ENCODE measurements around the gene TH. TPM values are rescaled to one million over a fixed set of nuclear protein-coding genes. Genes with fewer than 3 reads are reported as not detected.

The TH gene
- total RNA-seq, 1 donor from 2014 or later = not detected

GRCh38 chr11:2149864-2150847, 21.5 kb downstream of the TH start:
- ATAC-seq (no peak), DNase-seq (no peak)
- no peak for TF ChIP-seq CTCF (IDR thresholded peaks at IDR 0.05)
- no peaks in the 10 kb centered on the region for H3K36me3 ChIP-seq
- intact Hi-C loops (cut with DNase I) = loop anchor here (5.0 kb wide), 1 partner anchor 458 kb away; no protein-coding TSS in a partner anchor
- peaks cover 58% of the 10 kb centered on the region for H3K27me3 ChIP-seq
- H3K4me1 ChIP-seq = peaks cover 5% of the 10 kb centered on the region
- H3K27ac ChIP-seq = no peak overlapping the region
- H3K4me3 ChIP-seq = no peak overlapping the region
- H3K9me3 ChIP-seq = no peaks in the 10 kb centered on the region

GRCh38 chr11:2149460-2149859, 22.2 kb downstream of the TH start:
- DNase-seq (no peak), ATAC-seq (no peak)
- peaks cover 5% of the 10 kb centered on the region for H3K4me1 ChIP-seq
- H3K27ac ChIP-seq = no peak overlapping the region
- peaks cover 65% of the 10 kb centered on the region for H3K27me3 ChIP-seq
- no peak for TF ChIP-seq CTCF (IDR thresholded peaks at IDR 0.05)
- H3K9me3 ChIP-seq = no peaks in the 10 kb centered on the region
- intact Hi-C loops (cut with DNase I) = no loop called here
- H3K36me3 ChIP-seq = no peaks in the 10 kb centered on the region
- H3K4me3 ChIP-seq = no peak overlapping the region

GRCh38 chr11:2148595-2148994, 23.0 kb downstream of the TH start:
- intact Hi-C loops (cut with DNase I) = no loop called here
- ATAC-seq (no peak), DNase-seq (no peak)
- Histone ChIP-seq H3K27ac (no peak overlapping the region), H3K36me3 (no peaks in the 10 kb centered on the region), H3K4me1 (peaks cover 5% of the 10 kb centered on the region), H3K9me3 (no peaks in the 10 kb centered on the region), H3K27me3 (peaks cover 74% of the 10 kb centered on the region), H3K4me3 (no peak overlapping the region)
- TF ChIP-seq CTCF (IDR thresholded peaks at IDR 0.05) = no peak

- Histone ChIP-seq H3K36me3 (no peaks in the 10 kb centered on the region), H3K9me3 (no peaks in the 10 kb centered on the region), H3K27me3 (peaks cover 82% of the 10 kb centered on the region), H3K4me3 (no peak overlapping the region), H3K4me1 (peaks cover 5% of the 10 kb centered on the region), H3K27ac (no peak overlapping the region)
- intact Hi-C loops (cut with DNase I) = no loop called here
- DNase-seq (no peak), ATAC-seq (no peak)
- TF ChIP-seq CTCF (IDR thresholded peaks at IDR 0.05) = no peak
Observed at GRCh38 chr11:2147391-2147790, 24.2 kb downstream of the TH start.

GRCh38 chr11:2146051-2146450, 25.6 kb downstream of the TH start:
- intact Hi-C loops (cut with DNase I) = no loop called here
- no peak for ATAC-seq
- Histone ChIP-seq H3K27ac (no peak overlapping the region), H3K4me1 (no peaks in the 10 kb centered on the region), H3K27me3 (peaks cover 93% of the 10 kb centered on the region), H3K36me3 (no peaks in the 10 kb centered on the region), H3K9me3 (no peaks in the 10 kb centered on the region), H3K4me3 (no peak overlapping the region)
- TF ChIP-seq CTCF (IDR thresholded peaks at IDR 0.05) = no peak
- no peak for DNase-seq

Measured in upper lobe of right lung (tissue), 1 donor.